GM15510 (cell line): ENCODE data around the gene PRKCB.

Experiments used
- POLR2A ChIP-seq: IDR thresholded peaks from 3 replicates; pipeline ENCODE4 v1.6.1; 2011; ENCODE audit warnings: borderline replicate concordance; ENCODE audit not compliant: insufficient read length; ENCODE audit errors: extremely low read depth

Gene PRKCB

GRCh38 chr16:23901178-23902033, 65.6 kb downstream of the PRKCB start:
- TF ChIP-seq POLR2A = no peak

DNA sequence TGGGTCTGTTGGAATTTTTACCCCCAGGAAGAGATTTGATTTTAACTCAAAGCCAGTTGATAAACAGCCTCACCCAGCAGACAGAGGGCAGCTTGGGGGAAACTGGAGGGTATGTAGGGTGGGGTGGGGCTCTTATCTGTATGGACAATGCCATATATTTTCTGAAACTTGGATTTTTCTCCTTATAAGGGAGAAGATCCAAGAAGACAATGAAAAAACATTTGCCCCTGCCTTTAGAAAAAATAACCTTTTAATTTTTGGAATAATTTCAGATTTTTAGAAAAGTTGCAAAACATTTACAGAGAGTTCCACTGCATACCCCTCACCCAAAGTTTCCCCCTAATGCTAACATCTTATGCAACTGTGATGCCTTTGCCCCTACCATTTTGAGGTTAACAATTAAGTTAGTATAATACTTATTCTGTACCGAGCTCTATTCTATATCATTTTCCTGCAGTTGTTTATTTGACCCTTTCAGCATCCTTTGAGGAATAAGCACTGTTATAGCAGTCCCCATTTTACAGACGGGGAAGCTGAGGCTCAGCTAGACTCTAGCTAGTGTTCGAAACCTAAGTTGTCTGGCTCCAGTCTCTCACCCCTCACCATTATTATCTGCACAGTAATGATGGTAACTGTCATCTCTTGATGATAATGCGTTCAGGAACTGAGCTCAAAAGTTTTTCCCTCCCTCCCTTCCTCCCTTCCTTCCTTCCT, 66.4 kb downstream of the PRKCB start:
- TF ChIP-seq POLR2A = no peak

DNA sequence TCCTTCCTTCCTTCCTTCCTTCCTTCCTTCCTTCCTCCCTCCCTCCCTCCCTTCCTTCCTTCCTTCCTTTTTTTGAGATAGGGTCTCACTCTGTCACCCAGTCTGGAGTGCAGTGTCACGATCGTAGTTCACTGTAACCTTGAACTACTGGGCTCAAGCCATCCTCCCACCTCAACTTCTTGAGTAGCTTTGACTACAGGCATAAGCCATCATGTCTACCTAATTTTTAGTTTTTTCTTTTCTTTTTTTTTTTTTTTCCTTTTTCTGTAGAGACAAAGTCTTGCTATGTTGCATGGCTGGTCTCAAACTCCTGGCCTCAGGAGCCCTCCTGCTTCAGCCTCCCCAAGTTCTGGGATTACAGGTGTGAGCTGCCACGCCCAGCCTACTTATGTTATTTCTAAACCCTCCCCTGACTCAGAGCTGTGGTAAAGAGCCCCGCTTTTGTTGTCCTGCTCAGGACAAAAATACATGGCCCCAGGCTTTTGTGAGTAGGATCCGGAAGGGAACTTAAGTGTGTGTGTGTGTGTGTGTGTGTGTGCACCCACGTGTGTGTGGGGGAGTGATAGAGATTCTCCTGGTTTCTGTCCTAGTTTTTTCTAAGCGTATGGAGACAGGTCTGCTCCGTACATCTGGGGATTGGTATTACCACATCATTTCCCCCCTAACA, 67.1 kb downstream of the PRKCB start:
- no peak for TF ChIP-seq POLR2A

DNA sequence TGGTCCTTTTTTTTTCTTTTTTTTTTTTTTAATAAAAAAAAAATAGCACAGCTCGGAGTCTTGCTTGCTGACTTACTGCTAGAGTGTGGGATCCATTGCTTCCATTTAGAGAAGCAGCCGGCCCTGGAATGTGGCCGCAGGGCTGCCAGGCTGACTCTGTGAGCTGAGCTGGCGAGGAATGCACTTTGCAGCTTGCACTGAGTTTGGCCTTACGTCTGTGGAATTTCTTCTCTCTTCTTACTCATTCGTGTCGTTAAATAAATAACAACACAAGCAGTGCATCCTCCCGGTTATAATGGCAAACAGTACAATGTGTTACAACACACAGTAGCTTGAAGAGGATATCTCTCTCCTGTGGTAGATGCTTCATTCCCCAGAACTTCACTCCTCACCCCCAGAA, 69.2 kb downstream of the PRKCB start:
- TF ChIP-seq POLR2A = no peak

- TF ChIP-seq POLR2A = no peak
Measured at GRCh38 chr16:23907457-23907902, 71.7 kb downstream of the PRKCB start.

- no peak for TF ChIP-seq POLR2A
Measured at GRCh38 chr16:23907903-23908302, 72.1 kb downstream of the PRKCB start.

- no peak for TF ChIP-seq POLR2A
Measured at GRCh38 chr16:23908790-23909189, 73.0 kb downstream of the PRKCB start.

- TF ChIP-seq POLR2A = no peak
Measured at GRCh38 chr16:23909792-23910418, 74.1 kb downstream of the PRKCB start.

- TF ChIP-seq POLR2A = no peak
Measured at GRCh38 chr16:23914946-23915530, 79.3 kb downstream of the PRKCB start.

DNA sequence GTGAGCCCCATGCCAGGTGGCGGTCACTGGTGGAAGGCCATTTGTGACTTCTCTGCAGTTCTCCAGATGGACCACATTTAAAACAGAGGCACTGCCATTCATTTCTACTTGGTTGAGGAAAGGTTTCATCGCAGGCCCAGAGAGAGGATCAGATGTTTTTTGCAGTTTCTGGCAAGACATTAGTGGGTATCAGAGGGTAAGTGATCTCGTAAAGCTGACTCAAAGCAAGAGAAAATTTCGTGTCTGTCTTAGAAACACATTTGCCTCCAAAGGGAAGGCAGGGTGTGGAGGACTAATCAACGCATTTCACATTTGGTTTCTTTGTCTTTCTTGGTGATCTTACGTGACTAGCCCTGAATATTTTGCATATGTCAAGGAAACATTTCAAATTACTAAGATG, 81.8 kb downstream of the PRKCB start:
- no peak for TF ChIP-seq POLR2A

GRCh38 chr16:23920446-23920845, 84.7 kb downstream of the PRKCB start:
- no peak for TF ChIP-seq POLR2A

DNA sequence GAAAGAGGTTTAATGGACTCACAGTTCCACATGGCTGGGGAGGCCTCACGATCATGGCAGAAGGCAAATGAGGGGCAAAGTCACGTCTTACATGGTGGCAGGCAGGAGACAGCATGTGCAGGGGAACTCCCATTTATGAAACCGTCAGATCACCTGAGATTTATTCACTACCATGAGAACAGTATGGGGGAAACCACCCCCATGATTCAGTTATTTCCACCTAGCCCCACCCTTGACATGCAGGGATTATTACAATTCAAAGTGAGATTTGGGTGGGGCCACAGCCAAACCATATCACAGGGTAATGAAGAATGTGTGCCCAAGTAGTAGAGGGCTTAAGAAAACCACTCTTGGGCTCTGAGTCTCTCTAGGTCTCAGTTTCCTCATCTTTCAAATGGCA, 85.1 kb downstream of the PRKCB start:
- no peak for TF ChIP-seq POLR2A

DNA sequence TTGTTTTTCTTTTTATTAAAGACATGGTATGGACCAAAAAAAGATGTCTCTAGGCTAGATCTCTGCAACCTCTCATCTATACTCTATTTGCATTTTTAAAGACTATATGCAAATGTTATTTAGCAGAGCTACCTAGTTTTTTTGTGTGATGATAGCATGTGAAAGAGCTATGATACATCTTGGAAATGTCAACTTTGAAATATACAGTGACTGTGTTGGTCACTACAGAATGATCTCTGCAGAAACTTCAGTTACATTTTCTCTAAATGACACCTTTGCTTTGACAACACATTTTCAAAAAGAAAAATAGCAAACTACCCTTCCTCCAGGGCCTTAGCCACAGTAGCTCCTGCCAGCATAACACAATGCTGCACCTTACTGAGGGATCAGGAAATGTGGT, 86.6 kb downstream of the PRKCB start:
- TF ChIP-seq POLR2A = no peak

- TF ChIP-seq POLR2A = no peak
Measured at GRCh38 chr16:23924128-23924527, 88.3 kb downstream of the PRKCB start.
